AG04449 (cell line): ENCODE data around the gene ACSL5.
A peak's percentile ranks its signal among the peaks of the same experiment; 100 is the strongest.
"Not testable (repeated sequence)": the region's sequence is repeated elsewhere in the genome, so short reads cannot be mapped to it uniquely, and the experiment has no call there.

Experiments
- CTCF ChIA-PET: fragments of 350-600 bp; formaldehyde crosslinking; extraction: SDS; loops from one replicate; lab custom pipeline; 2021; ENCODE audit warnings: antibody characterized with exemption; lab: Yijun Ruan, JAX
- POLR2A ChIA-PET: fragments of 400-600, 350-600 bp; formaldehyde crosslinking; extraction: SDS; loops from one replicate; lab custom pipeline; 2020; ENCODE audit warnings: antibody characterized with exemption, inconsistent platforms; lab: Yijun Ruan, JAX
- DNase-seq: peaks from one replicate; pipeline ENCODE4 v3.0.0-alpha.2; 2010; ENCODE audit warnings: low read depth, low spot score
- H3K4me3 ChIP-seq: 2 replicates; pipeline ENCODE4 v1.5.1; 2011; ENCODE audit warnings: low read depth, mild to moderate bottlenecking, control low read depth, low read length
- TF ChIP-seq, protein P1 (sequence below): IDR thresholded peaks from one replicate; pipeline ENCODE4 v1.5.1; 2011; ENCODE audit warnings: mild to moderate bottlenecking, moderate library complexity, low read length, control low read depth, inconsistent platforms; ENCODE audit not compliant: insufficient read depth; ENCODE audit errors: missing control alignments

ACSL5 gene

DNA sequence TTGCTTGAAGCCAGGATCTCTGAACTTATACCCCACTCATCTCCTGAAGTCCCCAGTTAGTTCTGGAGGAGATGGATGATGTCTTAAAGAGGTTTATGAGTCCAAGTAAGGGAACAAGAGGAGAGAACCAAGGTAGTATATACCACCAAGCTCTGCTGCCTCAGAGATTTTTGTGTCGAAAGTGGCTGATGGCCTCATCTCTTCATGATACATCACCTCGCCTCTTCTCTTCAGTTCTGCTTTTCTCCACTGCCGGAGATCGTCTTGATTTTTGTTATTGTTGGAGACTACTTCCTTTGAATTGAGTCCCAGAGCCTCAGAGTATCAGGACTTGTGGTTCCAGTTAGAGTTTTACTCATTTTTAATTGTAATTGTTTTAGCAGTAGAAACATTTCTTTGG, 75.0 kb downstream of the ACSL5 start:
- TF ChIP-seq, protein P1, sequence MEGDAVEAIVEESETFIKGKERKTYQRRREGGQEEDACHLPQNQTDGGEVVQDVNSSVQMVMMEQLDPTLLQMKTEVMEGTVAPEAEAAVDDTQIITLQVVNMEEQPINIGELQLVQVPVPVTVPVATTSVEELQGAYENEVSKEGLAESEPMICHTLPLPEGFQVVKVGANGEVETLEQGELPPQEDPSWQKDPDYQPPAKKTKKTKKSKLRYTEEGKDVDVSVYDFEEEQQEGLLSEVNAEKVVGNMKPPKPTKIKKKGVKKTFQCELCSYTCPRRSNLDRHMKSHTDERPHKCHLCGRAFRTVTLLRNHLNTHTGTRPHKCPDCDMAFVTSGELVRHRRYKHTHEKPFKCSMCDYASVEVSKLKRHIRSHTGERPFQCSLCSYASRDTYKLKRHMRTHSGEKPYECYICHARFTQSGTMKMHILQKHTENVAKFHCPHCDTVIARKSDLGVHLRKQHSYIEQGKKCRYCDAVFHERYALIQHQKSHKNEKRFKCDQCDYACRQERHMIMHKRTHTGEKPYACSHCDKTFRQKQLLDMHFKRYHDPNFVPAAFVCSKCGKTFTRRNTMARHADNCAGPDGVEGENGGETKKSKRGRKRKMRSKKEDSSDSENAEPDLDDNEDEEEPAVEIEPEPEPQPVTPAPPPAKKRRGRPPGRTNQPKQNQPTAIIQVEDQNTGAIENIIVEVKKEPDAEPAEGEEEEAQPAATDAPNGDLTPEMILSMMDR = no peak
- H3K4me3 ChIP-seq = no peak overlapping the region
- CTCF ChIA-PET = interaction anchor here (1.0 to 2.9 kb wide), 3 partner anchors 8 to 14 kb away, joined by 3 to 8 read pairs (median 8); no protein-coding TSS in a partner anchor
- no peak for DNase-seq
- POLR2A ChIA-PET = no interaction called here

DNA sequence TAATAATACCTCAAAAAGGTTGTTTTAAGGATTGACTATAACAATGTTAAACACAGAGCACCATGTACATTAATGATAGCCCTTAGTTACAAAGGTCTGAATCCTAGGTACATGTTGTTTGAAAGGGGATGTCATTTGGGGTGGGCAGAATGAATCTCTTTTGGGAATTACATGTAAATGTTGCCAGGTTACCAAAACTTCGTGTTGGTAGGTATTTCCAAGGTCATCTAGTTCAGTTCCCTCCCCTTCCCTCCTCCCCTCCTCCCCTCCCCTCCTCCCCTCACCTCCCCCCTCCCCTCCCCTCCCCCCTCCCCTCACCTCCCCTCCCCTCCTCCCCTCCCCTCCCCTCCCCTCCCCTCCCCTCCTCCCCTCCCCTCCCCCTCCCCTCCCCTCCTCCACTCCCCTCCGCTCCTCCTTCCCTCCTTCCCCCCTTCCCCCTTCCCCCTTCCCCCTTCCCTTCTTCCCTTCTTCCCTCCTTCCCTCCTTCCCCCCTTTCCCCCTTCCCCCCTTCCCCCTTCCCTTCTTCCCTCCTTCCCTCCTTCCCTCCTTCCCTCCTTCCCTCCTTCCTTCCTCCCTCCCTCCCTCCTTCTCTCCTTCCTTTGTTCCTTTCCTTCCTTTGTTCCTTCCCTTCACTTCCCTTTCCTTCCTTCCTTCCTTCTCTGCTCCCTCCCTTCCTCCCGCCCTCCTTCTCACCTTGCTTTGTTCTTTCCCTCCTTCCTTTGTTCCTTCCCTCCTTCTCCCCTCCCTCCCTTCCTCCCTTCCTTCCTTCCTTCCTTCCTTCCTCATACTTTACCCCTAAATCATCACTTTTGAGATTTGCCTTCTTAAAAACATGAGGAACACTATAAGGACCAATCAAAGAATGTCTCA, 81.2 kb downstream of the ACSL5 start:
- POLR2A ChIA-PET = interaction anchor here (0.5 to 1.1 kb wide), 2 partner anchors 8 to 9 kb away, joined by 3 to 6 read pairs; partner anchors contain the start of genes VTI1A and ZDHHC6
- no peak overlapping the region for H3K4me3 ChIP-seq
- CTCF ChIA-PET = interaction anchor here (1.1 to 2.2 kb wide), 2 partner anchors 17 to 26 kb away, joined by 4 to 18 read pairs; no protein-coding TSS in a partner anchor
- TF ChIP-seq, protein P1 = no peak
- DNase-seq = no peak

DNA sequence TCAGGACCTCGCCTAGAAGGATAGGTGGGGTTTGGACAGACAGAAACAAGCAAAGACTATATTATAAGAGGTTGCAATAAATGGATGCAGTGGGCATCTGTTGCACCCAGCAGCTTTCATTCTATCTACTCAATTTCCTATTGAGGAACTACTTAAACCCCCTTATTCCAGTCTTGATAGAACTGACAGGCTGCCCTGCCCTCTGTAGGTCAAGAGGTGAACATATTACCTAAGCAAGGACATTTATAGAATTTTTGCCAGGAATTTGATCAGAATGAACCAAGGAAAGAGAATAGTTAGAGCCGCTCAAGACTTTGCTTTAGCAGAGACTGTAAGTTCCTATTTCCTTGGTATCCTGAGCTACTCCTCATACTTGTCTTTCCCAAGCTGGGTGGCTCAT, 82.6 kb downstream of the ACSL5 start:
- no peak for DNase-seq
- POLR2A ChIA-PET = interaction anchor here (0.6 to 1.1 kb wide), 2 partner anchors 10 to 173 kb away, joined by 4 to 6 read pairs; partner anchors contain the start of genes VTI1A and ZDHHC6
- no peak overlapping the region for H3K4me3 ChIP-seq
- TF ChIP-seq, protein P1 = no peak
- CTCF ChIA-PET = interaction anchor here (1.0 to 2.2 kb wide), 4 partner anchors 8 to 19 kb away, joined by 3 to 18 read pairs (median 10); no protein-coding TSS in a partner anchor

DNA sequence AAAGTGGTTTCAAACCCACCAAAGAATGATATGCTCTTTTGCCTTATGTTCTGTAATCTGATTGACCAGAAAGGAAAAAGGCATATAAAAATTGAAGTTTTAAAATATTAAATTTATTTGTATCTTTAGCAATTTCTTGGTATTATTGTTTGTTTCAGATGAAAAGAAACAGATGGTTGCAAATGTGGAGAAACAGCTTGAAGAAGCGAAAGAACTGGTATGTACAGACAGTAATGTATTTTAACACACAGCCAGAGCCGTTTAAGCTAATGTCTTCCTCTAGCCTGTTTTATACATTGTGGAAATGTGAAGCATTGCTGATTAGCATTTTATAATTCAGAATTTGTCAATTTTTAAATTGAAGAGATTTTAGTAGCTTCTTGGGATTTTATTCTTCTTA, 86.5 kb downstream of the ACSL5 start:
- CTCF ChIA-PET = interaction anchor here (1.7 to 7.5 kb wide), 3 partner anchors 12 to 25 kb away, joined by 5 to 96 read pairs (median 8); partner anchors contain the start of gene VTI1A
- no peak overlapping the region for H3K4me3 ChIP-seq
- POLR2A ChIA-PET = no interaction called here
- TF ChIP-seq, protein P1 = no peak
- DNase-seq = no peak

DNA sequence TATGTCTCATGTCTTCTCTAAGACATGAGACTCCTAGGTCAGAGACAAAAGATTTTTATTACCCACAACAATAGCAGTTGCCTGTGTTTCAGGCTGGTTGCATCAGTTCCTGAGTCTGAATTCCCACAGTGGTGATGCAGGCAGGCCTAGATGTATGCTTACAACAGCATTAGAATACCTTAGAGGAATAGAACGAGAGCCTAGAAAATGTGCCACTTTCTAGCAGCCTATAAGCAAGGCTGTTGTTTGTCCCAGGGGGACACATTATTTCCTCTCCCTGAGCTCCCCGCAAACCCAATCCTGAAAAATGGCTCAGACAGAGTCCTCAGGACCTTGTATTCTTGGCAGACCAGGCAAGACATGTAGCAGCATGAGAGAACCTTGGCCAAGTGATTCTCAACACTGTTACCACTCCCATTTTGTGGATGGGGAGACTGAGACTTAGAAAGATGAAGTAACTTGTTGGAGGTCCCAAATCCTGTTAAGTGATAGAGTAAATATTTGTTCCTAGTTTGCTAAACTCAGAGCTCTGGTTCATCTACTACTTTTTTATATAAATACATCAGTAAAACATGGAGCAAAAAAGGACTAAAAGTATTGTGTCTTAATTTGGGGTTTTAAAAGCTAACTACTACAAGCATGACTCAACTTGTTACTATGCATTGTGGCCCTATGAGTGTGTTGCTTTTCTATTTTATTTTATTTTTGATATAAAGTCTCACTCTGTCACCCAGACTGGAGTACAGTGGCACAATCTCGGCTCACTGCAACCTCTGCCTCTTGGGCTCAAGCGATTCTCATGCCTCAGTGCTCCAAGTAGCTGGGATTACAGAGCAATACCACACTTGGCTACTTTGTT, 87.3 kb downstream of the ACSL5 start:
- peak; percentile 46 for DNase-seq
- POLR2A ChIA-PET = no interaction called here
- CTCF ChIA-PET = interaction anchor here (0.9 to 7.5 kb wide), 3 partner anchors 12 to 26 kb away, joined by 3 to 96 read pairs (median 5); no protein-coding TSS in a partner anchor

DNA sequence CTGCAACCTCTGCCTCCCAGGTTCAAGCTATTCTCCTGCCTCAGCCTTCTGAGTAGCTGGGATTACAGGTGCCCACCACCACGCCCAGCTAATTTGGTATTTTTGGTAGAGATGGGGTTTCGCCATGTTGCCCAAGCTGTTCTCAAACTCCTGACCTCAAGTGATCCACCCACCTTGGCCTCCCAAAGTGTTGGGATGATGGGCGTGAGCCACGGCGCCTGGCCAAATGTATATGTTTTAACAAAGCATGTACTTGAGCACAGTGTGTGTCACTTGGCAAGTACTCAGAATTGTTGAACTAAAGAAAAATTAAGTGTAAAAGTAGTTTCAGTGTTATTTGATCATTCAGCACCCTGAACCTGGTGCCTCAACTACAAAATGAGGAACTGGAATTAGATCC, 90.2 kb downstream of the ACSL5 start:
- ChIA-PET POLR2A (interaction anchor here (0.6 kb wide), 1 partner anchor 9 kb away, joined by 3 read pairs; no protein-coding TSS in a partner anchor), CTCF (interaction anchor here (0.5 to 7.5 kb wide), 2 partner anchors 9 to 350 kb away, joined by 3 to 96 read pairs; no protein-coding TSS in a partner anchor)
- DNase-seq, H3K4me3 ChIP-seq: not testable (repeated sequence)

More for the DNA sequence above, 87.3 kb downstream of the ACSL5 start:
- H3K4me3 ChIP-seq = no peak overlapping the region
- TF ChIP-seq, protein P1 = no peak
